HL-60/S4 treated with retinoic acid at 250 ng/mL for 4 days and 3 days (cell line): ENCODE measurements around the gene CXCR4.

Source experiments
- in situ Hi-C: fragments of 300-500 bp; cut with MboI; formaldehyde crosslinking; loops from 2 replicates; pipeline ENCODE4 v1.7.0; 2022; ENCODE audit warnings: low sequenced_read_pairs

The CXCR4 gene

DNA sequence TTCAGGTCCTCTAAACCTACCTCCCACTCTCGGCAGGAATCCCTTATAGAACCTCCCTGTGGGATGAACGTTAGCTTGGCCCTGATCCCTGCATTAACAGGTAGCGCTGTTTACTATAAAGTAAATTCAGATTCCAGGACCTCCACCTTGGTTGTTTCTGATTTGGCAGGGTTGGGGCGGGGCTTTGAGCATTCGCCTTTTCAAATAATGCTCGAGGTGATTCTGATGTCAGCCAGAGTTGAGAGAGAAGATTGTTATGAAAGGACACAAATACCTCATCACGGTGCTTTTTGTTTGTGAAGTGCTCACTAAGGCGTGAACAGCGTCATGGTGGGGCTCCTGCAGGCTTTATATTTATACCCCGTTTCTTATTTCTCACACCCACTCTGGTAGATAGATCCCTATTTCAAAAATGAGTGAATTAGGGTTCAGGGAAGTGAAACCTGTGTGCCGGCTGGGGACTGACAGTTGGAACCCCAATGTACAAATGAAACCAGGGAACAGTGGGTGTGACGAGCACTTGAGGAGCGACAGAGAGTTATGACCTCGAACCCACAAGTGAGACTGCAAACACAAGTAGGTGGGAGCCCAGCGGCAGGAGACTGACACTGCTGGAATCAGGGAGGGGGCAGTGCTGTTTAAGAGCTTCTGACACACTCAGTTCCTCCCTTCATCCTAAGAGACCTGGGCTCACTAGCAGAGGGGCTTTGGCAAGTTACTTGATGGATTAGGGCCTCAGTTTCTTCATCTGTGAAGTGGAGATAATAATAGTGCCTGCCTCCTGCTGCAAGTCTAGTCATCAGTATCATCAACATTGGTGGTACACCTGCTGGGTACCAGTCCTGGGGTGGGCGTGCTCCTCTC, 14.2 kb upstream of the CXCR4 start:
- in situ Hi-C loops, result no loop called here

DNA sequence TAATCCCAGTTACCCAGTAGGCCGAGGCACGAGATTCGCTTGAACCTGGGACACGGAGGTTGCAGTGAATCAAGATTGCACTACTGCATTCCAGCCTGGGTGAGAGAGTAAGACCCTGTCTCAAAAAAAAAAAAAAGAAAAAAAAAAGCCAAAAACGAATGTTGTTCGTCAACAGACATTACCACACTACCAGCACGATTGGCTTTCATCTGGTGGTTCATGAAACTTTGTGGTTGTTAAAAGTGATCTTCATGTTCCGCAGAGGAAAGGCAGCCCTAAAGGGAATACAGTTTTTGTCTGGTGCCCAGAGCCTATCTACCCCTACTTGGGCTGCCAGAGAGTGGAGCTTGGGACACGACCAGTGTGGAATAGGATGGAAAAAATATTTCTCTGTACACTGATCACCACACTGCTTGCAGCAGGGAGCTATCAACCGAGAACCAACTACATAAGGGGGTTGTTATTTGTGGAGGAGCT, 13.6 kb upstream of the CXCR4 start:
- in situ Hi-C loops, result no loop called here

DNA sequence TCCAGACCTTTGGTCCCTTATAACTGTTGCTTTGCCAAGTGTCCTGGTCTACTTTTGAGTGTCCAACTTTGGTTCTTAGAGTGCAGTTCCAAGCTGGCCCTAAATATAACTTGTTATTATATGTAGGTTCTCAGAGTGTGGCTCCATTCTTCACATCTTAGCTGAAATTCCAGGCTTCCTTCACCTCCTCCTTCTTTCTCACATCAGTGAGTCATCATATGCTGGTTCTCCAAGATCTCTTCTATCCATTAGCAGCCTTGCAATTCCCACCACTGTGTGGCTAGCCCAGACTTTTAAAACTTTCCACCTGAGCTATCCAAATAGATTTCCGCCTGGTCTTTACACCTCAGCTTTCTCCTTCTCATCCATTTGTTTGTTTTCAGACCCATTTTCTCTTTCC, 12.6 kb upstream of the CXCR4 start:
- in situ Hi-C loops, result no loop called here

DNA sequence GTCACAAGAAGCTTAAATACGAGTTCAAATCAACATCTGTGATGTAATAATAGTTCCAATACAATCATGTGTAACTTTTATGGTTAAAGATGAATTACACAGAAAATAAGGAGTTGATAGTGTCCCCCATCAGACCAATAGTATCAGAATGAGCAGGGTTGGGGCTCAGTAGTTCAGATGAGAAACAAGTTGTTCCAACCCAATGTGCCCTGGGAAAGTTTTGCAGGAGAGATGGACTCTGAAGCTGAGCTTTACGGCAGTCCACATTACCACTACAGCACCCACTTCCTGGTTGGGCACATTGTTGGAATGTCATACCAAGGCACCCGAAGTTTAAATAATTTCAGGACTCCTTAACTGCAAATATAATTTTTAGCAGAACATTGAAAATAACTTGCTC, 12.1 kb upstream of the CXCR4 start:
- in situ Hi-C loops, result no loop called here

DNA sequence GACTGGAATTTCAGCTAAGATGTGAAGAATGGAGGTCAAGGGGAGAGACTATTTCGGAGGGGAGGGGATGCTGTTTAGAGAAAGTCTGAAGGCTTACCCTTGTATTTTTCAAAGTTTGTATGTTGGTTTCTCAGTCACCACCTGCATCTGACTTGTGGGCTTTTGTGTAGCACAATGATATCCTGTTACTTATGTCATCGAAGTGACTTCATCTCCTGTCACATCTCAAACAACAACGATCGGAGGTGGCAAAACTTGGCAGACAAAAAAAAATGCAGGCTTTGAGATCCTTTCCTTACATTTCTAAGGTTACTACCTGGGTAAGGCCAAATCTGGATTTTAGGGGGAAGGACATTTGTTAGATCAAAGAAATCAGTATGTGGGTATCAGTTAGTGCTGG, 11.7 kb upstream of the CXCR4 start:
- in situ Hi-C loops, result no loop called here

DNA sequence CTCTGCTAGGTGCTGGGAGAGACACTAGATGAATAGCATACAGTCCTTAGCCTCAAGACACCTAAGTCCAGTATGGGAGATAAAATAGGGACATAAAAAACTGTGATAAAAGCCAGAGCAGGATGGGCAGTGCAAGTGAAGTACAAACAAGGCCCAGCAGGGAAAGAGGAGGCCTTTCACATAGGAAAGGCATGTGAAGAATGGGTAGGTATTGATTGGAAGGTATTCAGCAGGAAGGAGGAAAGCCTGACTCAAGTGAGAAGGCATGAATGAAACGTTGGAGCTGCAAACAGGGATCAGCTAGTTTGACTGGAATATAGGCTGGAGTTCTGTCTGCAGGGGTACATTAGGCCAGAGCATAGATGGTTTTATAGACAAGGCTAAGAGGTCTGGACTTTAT, 11.0 kb upstream of the CXCR4 start:
- in situ Hi-C loops, result no loop called here

DNA sequence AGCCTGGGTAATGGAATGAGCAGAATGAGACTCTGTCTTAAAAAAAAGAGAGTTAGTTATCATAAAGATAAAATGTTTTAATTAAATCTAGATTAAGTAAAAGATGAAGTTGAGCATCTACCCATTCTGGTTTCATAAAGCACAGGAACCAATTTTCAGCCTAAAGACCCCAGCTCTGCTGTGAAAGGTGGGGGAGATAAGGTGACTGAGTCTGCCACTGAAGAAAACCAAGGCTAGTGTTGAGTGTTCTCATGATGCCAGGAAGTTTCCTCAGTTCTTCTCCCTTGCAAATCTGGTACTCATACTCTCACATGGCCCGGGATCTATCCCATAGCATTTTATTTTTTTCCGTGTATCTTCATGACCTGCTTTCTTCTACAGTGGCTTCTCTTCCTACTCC, 10.4 kb upstream of the CXCR4 start:
- in situ Hi-C loops, result no loop called here

DNA sequence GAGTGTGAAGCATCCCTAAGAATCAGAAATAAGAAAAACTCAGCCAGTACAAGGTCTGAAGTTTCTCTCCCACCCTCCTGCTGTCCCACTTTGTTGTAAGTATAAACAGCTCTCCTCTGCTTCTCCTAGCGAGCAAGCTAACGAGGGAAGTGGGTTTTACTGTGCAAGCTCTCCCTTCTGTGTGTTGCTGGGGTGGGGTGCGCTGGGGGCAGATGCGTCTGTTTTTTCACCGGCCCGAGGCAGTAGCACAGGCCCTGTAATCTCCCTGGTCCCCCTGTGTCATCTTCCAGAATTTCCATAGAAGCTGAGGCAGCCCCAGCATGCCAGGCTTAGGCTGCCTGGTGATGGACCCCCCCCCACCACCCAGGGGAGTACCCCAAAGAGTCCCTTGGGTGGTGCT, 9.4 kb upstream of the CXCR4 start:
- in situ Hi-C loops, result no loop called here

DNA sequence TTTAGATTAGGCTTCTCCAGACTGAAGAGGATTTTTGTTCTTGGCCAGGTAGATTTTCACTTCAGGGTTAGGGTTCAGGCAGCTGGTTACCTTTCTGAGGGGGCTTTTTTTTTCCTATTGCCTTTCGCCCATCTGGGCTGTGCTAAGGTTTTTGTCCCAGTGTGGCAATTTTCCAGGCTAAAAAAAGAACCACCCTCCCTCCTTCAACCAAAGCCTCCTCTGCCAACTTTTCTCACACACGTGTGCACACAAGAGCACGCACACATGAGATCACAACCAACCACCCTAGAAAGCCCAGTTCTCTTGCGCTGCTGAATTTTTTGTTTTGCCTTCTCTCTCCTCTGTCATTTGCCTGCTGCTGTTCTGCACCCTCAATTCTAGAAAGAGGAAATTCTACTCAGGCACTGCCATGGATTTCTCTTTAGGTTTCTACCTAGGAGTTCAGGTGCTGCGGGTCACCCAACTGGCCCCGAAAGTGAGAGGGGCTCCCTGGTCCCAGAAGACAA, 8.5 kb upstream of the CXCR4 start:
- in situ Hi-C loops, result no loop called here

DNA sequence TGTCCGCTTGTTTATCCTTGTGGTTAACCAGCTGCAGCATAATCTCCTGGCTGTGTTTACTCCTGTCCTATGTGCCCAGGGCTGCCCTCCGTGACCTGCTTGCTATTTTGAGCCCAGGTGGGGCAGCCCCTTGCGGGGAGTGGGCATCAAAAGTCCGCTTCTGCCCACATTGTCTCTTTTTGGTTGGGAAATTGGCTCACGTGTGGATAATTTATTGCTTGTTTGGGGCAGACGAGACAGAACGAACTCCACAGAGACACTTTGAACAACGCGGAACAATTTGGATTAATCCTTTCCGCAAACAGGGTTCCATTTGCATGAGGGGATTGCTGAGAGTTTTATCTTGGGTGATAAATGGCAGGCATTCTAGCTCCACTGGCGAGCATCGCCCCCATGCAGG, 8.1 kb upstream of the CXCR4 start:
- in situ Hi-C loops, result no loop called here

DNA sequence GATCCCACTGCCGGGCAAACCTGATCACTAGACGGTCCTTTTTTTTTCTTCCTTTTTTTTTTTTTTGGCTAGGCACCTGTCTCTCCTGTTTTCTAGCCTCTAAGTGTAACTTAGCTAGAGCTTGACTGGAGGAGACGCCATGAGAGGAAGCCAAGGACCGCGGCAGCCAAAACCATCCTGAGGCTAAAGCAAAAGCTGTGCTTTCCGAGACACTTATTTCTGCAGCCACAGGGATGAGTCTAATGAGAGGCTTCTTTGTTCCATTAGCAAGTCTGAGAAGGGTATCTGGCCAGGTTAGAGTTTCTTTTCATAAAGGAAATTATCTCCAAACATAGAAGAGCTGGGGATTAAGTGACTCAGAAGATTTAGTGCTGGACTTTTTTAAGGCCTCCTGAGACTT, 7.3 kb upstream of the CXCR4 start:
- in situ Hi-C loops, result no loop called here

DNA sequence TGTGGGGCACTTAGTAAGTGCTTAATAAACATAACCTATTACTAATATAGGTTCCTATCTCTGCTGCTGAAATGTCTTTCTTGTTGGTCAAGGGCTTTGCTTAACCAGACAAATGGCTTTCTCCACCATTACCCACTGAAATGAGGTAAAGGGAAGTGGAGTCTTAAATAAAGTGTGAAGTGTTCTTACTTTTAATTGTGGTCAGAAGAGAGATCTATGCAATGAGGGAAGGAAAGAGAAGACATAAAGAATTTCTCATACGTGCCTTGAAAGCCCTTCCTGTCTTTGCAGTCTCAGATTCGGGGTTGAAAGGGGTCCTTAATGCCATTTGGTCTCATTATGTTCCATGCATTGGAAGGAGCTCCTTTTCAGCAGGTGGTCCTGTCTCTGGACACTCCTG, 6.9 kb upstream of the CXCR4 start:
- in situ Hi-C loops, result no loop called here

DNA sequence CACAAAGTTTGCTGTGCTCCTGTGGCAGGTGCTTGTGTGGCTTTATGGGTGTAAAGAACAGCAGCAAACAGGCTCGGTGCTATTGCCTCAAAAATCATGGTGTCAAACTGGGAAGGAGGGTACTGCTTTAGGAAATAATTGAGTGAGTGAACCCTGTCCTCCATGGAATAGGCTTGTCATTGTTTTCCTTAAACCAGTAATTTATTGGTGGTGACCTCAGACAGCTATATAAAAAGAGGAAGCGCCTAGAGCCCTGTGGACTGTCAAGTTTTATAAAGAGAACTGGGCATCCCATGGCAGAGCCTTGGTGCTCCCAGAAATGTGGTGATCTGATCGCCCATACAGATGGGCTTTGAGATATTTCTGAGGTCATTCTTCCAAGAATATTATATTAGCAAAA, 4.7 kb upstream of the CXCR4 start:
- in situ Hi-C loops, result no loop called here

DNA sequence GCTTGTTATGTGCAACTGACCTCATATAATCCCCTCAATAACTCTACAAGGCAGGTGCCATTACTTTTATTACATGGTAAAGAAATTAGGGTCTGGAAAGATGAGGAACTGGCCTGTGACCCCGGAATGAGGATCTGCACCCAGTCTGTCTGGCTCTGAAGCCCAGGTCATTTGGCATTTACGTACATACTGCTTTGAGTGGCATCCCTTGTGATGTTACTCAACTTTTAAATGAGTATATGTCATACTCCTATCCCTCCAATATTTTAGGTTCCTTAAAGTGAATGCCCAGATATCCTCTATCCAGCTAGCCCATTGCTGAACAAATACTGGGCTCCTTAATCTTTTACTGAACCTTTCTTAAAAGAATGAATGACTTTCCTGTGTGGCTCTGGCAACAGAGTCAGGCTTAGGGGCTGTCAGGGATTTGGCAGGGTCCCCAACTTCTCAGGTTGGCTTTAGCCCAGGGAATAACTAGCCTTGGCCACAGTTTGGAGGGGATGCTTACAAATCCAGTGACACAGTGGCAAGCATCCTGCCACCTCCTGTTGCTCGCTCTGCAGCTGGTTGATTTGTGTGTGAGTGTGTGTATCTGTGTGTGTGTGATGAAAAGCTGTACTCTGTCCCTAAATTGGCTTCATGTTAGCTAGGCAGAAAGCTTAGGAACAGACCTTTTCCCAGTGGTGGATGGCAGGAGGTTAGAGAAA, 3.4 kb upstream of the CXCR4 start:
- in situ Hi-C loops, result no loop called here

DNA sequence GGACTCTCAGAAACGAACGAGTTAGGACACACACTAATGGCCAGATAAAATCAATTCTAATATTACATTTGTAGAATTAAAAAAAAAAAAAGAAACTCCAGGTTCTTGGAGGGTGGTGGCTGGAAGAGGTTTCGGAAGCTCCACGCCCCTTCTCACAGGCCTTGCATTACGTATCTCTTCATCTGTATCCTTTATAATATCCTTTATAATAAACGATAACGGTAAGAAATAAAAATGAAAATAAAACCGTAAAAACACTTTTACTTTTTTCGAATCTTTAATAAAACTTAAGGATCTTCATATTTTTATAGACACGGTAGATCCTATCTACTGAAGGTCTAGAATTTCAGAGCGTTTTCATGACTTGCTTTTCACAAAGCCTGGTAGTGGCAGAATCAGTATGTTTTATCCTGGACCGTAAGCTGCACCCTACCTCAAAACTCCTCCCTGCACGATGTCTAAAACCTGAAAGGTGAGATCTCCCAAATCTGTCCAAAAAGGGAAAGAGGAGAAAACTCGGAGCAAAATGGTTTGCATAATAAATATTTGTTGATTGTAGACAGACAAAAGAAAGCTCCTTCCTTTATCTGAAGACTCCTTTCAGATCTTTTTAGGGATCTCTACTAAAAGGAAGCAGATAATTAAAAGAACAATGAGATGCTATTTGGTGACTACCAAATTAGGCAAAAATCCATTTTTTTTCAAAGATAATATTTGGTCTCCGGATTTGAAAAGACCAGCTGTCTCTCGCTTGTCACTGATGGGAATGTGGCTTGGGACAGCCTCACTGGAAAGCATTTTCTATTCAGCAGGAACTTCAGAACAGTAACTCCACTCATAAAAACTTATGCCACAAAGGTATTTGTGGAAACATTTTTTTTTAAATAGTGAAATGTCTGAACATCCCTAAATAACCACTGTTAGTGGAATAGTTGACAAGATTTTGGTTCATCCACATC, 2.0 kb upstream of the CXCR4 start:
- in situ Hi-C loops, result no loop called here

DNA sequence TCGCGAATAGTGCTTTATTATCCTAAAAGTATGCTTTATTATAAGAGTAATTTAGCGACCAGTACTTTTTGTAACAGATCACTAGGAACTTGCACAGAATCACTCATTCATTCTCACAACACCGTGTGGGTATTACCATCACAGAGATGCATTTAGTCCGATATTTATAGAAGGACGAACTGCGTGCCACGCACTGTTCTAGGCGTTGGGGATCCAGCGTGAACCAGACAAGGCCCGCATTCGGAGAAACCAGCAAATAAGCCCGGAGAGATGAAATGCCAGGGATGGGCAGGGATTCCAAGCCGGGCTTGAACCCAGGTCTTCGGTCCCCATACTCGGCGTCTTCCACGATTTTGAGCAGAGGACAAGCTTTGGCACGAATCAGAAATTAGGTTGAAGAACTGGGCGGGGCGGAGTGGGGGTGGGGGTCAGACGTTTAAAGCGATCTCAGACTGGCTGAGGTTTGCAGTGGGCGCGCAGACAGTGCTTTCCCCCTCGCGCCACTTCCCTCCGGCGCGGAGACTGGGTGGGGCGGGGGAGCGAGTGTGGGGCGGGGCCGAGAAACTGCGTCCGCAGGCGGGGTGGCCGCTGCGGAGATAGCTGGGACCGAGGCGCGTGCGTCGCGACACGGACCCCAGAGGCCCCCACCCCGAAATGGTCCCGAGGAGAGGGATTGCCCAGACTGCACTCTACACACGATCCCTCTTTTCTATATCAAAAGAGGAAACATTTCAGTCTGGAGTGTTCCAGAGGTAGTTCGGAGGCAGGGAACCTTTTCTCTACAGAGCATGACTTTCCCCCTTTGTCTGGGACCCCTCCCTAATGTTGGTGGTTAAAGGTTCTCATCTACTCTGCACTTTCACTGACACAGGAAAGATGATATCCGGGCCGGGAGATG, 1.1 kb upstream of the CXCR4 start:
- in situ Hi-C loops, result no loop called here

DNA sequence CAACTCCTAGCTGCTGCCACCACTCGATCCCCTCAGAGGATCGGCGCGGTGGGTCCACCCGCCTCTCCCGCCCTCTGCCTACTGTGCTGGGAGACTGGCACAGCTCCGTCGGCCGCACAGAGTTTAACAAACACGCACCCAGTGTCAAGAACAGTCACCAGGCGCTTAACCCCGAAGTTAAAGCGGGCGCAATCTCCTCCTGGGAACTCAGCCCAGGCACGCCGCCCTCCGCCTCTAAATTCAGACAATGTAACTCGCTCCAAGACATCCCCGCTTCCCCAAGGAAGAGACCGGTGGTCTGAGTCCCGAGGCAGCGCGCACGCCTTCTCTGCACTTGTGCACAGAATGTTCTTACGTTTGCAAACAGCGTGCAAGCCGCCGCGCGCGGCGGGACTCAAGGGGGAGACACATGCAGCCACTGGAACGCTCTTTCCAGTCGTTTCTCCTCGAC, 533 bp downstream of the CXCR4 start:
- in situ Hi-C loops, result no loop called here

DNA sequence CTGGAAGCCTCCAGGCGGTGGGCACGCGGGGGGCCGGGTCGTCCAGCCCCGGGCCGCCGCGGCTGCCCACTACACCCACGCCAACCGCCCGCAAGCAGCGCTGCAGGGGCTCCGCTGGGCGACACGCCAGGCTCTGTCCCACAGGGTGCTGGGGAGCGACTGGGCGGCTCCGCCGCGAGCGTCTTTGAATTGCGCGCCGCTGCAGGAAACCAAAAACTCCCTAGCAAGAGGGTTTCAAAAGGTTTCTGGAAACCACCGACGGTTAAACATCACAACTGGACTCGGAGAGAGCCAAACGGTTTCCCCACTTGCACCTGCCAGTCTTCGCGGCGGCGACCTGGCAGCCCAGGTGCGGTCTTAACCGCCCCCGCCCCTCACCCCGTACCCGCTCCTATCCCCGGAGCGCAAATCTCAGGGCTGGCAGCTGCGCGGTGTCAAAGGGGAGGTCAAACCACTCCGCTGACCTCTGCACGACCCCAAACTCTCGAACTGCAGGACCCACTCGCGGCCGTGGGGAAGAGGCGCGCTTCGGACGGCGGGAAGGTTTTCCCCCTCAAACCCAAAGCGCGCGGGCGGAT, 1.0 kb downstream of the CXCR4 start:
- in situ Hi-C loops, result no loop called here

DNA sequence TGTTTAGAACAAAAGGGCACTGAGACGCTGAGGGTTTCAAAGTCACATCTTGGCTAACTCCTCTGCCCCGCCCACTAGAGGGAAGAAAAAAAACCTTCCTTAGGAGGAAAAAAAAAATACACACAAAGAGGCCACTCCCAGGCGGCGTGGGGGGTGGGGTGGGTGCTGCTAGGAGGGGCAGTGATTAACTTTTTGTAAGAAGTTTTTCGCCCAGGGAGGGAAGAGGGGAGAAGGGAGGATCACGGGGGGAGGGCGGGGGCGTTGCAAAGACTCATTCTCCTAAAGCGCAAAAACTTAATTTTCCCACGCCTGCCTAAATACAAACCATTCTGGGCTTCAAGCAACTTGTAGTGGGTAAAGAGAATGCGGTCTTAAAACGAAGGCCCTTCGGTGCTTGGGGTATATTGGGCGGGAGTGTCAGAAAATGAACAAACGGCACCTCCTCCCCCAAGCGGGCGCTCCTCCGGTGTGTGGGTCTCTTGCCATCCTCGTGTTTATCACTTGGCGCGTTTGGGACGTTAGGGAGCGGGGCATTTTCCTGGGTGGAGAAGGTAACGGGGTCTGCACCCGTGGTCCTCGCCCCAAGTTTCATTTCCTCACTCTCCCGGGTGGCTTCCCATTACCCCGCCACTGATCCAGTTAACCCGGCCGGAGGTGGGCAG, 1.7 kb downstream of the CXCR4 start:
- in situ Hi-C loops, result no loop called here
